Hepatocyte (in vitro differentiated cells): Measurements from ENCODE around the gene SLC25A38. TPM values are rescaled to one million over a fixed set of nuclear protein-coding genes. Genes with fewer than 3 reads are reported as not detected.

Experiments used
- DNase-seq: peaks from one replicate; pipeline ENCODE4 v3.0.0-alpha.2; 2016; ENCODE audit warnings: low spot score
- H2AFZ ChIP-seq: fragments of 200-600 bp; sonication (generic); 2 replicates; pipeline ENCODE4 v1.6.0; 2016; ENCODE audit warnings: antibody characterized with exemption, mild to moderate bottlenecking
- H3K27ac ChIP-seq: fragments of 200-600 bp; sonication (generic); 2 replicates; pipeline ENCODE4 v1.5.1; 2016; ENCODE audit warnings: mild to moderate bottlenecking
- H3K27me3 ChIP-seq: fragments of 200-600 bp; sonication (generic); 2 replicates; pipeline ENCODE4 v1.6.1; 2016
- H3K36me3 ChIP-seq: fragments of 200-600 bp; sonication (generic); replicated peaks from 2 replicates; pipeline ENCODE4 v1.5.1; 2016; ENCODE audit warnings: low read depth; ENCODE audit not compliant: insufficient read depth
- H3K4me1 ChIP-seq: fragments of 200-600 bp; sonication (generic); 2 replicates; pipeline ENCODE4 v1.5.1; 2016; ENCODE audit warnings: mild to moderate bottlenecking, moderate library complexity; ENCODE audit not compliant: insufficient read depth
- H3K4me2 ChIP-seq: fragments of 200-600 bp; sonication (generic); 2 replicates; pipeline ENCODE4 v1.6.0; 2016
- H3K4me3 ChIP-seq: fragments of 200-600 bp; sonication (generic); 2 replicates; pipeline ENCODE4 v1.5.1; 2016; ENCODE audit warnings: mild to moderate bottlenecking
- H3K79me2 ChIP-seq: fragments of 200-600 bp; sonication (generic); 2 replicates; pipeline ENCODE4 v1.6.0; 2017; ENCODE audit warnings: mild to moderate bottlenecking
- H3K9me2 ChIP-seq: fragments of 200-600 bp; sonication (generic); replicated peaks from 2 replicates; pipeline ENCODE4 v1.6.0; 2017; ENCODE audit warnings: mild to moderate bottlenecking; ENCODE audit not compliant: insufficient read depth
- H3K9me3 ChIP-seq: fragments of 200-600 bp; sonication (generic); 2 replicates; pipeline ENCODE4 v1.5.1; 2016; ENCODE audit warnings: low read depth, mild to moderate bottlenecking
- H4K20me1 ChIP-seq: fragments of 200-600 bp; sonication (generic); 2 replicates; pipeline ENCODE4 v1.6.0; 2016; ENCODE audit warnings: mild to moderate bottlenecking; ENCODE audit not compliant: insufficient read depth, poor library complexity, severe bottlenecking
- CTCF ChIP-seq: fragments of 200-600 bp; sonication (generic); IDR thresholded peaks from 2 replicates; pipeline ENCODE4 v1.5.1; 2016; ENCODE audit warnings: antibody characterized with exemption, mild to moderate bottlenecking; ENCODE audit not compliant: poor library complexity
- EZH2 ChIP-seq: fragments of 200-600 bp; sonication (generic); IDR thresholded peaks from 2 replicates; pipeline ENCODE4 v1.6.1; 2016; ENCODE audit warnings: antibody characterized with exemption, mild to moderate bottlenecking, borderline replicate concordance
- EZH2phosphoT487 ChIP-seq: fragments of 200-600 bp; sonication (generic); IDR thresholded peaks from one replicate; pipeline ENCODE4 v1.6.1; 2018; ENCODE audit warnings: antibody characterized with exemption, mild to moderate bottlenecking, low read depth, moderate library complexity; ENCODE audit not compliant: unreplicated experiment, severe bottlenecking
- WGBS: methylation state at CpG from one replicate; pipeline ENCODE4 v1.1.6; 2016; ENCODE audit warnings: low lambda C conversion rate; ENCODE audit errors: missing lambda C conversion rate; 5-methylcytosine and 5-hydroxymethylcytosine counted together
- polyA plus RNA-seq: library from polyadenylated mRNA; unstranded; fragments of >200 nt; fragmentation: Nextera tagmentation; extraction: Ambion mirVana; gene quantifications from 2 replicates; pipeline ENCODE4 v1.2.1, GENCODE V29; 2016
- total RNA-seq: library from RNA; depleted of rRNA; stranded (reverse); fragments of >200 nt; gene quantifications from 2 replicates; pipeline ENCODE4 v1.2.3, GENCODE V29; 2014

The SLC25A38 gene
- total and polyA plus RNA-seq, 2 experiments from 2014 or later, result 35.7 to 37.2 TPM

DNA sequence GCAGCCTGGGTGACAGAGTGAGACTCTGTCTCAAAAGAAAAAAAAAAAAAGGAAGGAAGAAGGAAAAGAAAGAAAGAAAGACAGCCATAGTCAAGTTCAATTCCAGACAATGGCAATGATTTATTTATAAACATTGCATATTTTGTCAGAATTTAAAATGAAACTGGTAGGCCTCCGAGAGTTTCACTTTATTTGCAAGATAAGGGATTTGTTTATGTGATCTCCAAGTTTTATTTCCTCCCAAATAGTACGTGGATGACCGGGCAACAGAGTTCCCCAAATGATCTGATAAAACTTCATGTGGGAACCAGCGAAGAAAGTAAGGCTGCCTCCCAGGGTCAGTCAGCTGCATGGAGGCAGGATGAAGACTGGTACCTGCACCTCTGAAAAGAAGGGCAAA lies 55.7 kb downstream of the SLC25A38 start:
- Histone ChIP-seq H3K36me3 (no peaks in the 10 kb centered on the region), H4K20me1 (no peaks in the 10 kb centered on the region), H3K9me2 (no peaks in the 10 kb centered on the region), H3K4me2 (no peak overlapping the region), H3K79me2 (no peaks in the 10 kb centered on the region), H3K9me3 (no peaks in the 10 kb centered on the region), H3K4me1 (no peaks in the 10 kb centered on the region), H3K27ac (no peak overlapping the region), H3K4me3 (no peak overlapping the region), H3K27me3 (no peaks in the 10 kb centered on the region), H2AFZ (no peak overlapping the region)
- DNase-seq, result no peak
- 61% methylated on average over 4 of the region's 4 CpGs for WGBS
- TF ChIP-seq EZH2 (no peak), CTCF (no peak), EZH2phosphoT487 (no peak)

GRCh38 chr3:39440316-39440715 lies 57.1 kb downstream of the SLC25A38 start:
- no peaks in the 10 kb centered on the region for H3K9me3 ChIP-seq
- no peaks in the 10 kb centered on the region for H3K36me3 ChIP-seq
- H3K27me3 ChIP-seq, result no peaks in the 10 kb centered on the region
- no peak overlapping the region for H3K4me3 ChIP-seq
- no peaks in the 10 kb centered on the region for H4K20me1 ChIP-seq
- TF ChIP-seq CTCF (no peak), EZH2phosphoT487 (no peak), EZH2 (no peak)
- no peak overlapping the region for H3K27ac ChIP-seq
- H3K4me2 ChIP-seq, result no peak overlapping the region
- 96% methylated on average over 5 of the region's 8 CpGs for WGBS
- no peaks in the 10 kb centered on the region for H3K9me2 ChIP-seq
- H3K79me2 ChIP-seq, result no peaks in the 10 kb centered on the region
- H3K4me1 ChIP-seq, result no peaks in the 10 kb centered on the region
- DNase-seq, result no peak
- no peak overlapping the region for H2AFZ ChIP-seq

DNA sequence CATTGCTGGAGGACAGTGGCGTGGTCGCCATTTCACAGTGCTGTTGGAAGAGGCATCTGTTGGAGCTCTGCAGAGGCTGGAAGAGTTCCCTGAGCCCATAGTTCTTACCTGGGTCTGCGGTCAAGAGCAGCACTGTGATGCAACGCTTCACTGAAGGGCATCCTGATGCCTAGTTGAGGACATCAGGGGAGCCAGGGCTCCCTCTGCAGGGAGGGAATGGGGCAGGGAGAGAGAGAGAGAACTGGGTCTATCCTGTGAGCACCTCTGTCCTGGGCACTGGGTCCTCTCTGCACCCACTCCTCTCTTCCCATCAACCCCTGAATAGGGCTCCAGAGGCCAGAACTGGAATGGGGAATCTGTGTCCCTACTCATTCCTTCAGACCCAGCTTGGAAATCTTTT lies 60.4 kb downstream of the SLC25A38 start:
- TF ChIP-seq CTCF (no peak), EZH2 (no peak)
- Histone ChIP-seq H2AFZ (no peak overlapping the region), H3K4me2 (no peak overlapping the region), H3K4me1 (peaks cover 3% of the 10 kb centered on the region), H3K36me3 (no peaks in the 10 kb centered on the region), H4K20me1 (no peaks in the 10 kb centered on the region), H3K4me3 (no peak overlapping the region), H3K27ac (no peak overlapping the region), H3K27me3 (no peaks in the 10 kb centered on the region), H3K79me2 (no peaks in the 10 kb centered on the region), H3K9me2 (no peaks in the 10 kb centered on the region), H3K9me3 (no peaks in the 10 kb centered on the region)
- 77% methylated on average over 4 of the region's 4 CpGs for WGBS
- no peak for DNase-seq

DNA sequence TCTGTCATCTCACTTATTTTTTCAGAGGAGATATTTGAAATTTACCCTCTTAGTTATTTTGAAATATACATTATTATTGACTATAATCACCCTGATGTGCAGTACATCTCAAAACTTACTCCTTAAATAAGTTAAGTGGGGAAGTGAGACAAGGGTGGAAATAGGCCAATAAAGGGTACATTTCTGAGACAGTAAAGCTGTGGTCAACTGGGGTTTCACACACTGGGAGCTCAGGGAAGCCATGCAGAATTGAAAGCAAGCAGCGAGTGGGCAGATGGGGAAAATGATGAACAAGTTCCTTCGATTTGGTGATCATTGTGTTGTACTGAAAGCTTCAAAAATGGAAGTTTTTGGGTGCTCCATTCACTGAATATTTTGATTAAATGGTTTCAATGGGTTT lies 62.8 kb downstream of the SLC25A38 start:
- no peaks in the 10 kb centered on the region for H3K36me3 ChIP-seq
- no peak for DNase-seq
- H3K4me1 ChIP-seq, result peaks cover 6% of the 10 kb centered on the region
- H3K79me2 ChIP-seq, result no peaks in the 10 kb centered on the region
- WGBS, result 90% methylated on average over 2 of the region's 2 CpGs
- no peaks in the 10 kb centered on the region for H4K20me1 ChIP-seq
- TF ChIP-seq EZH2, result no peak
- no peak for TF ChIP-seq EZH2phosphoT487
- TF ChIP-seq CTCF, result no peak
- H3K9me2 ChIP-seq, result no peaks in the 10 kb centered on the region
- H3K9me3 ChIP-seq, result no peaks in the 10 kb centered on the region
- no peaks in the 10 kb centered on the region for H3K27me3 ChIP-seq
- H3K4me2 ChIP-seq, result no peak overlapping the region
- H3K4me3 ChIP-seq, result no peak overlapping the region
- H3K27ac ChIP-seq, result no peak overlapping the region
- no peak overlapping the region for H2AFZ ChIP-seq
